RWPE2 (cell line): ENCODE measurements around the gene NPHP4.

Source experiments
- ATAC-seq: fragments of 200-7000 bp; cut with Tn5 transposase; 3 replicates; pipeline ENCODE4 v1.9.1; 2021; ENCODE audit warnings: low read depth
- DNase-seq: peaks from one replicate; pipeline ENCODE4 v3.0.0-alpha.2; 2020; ENCODE audit warnings: low spot score
- H3K27ac ChIP-seq: fragments of 450-650 bp; 2 replicates; pipeline ENCODE4 v1.5.1; 2017; ENCODE audit warnings: mild to moderate bottlenecking; ENCODE audit not compliant: poor library complexity, severe bottlenecking
- H3K27me3 ChIP-seq: fragments of 250-450 bp; sonication (Bioruptor Pico); 2 replicates; pipeline ENCODE4 v1.5.1; 2021; ENCODE audit warnings: mild to moderate bottlenecking, moderate library complexity; ENCODE audit not compliant: insufficient read depth, poor library complexity, severe bottlenecking
- H3K36me3 ChIP-seq: fragments of 250-450 bp; sonication (Bioruptor Pico); 2 replicates; pipeline ENCODE4 v1.5.1; 2020; ENCODE audit warnings: low read depth, mild to moderate bottlenecking, moderate library complexity
- H3K4me1 ChIP-seq: fragments of 250-450 bp; sonication (Bioruptor Pico); 2 replicates; pipeline ENCODE4 v1.5.1; 2021; ENCODE audit warnings: mild to moderate bottlenecking, moderate library complexity; ENCODE audit not compliant: insufficient read depth, poor library complexity, severe bottlenecking
- H3K4me3 ChIP-seq: fragments of 250-450 bp; sonication (Bioruptor Pico); 2 replicates; pipeline ENCODE4 v1.5.1; 2021; ENCODE audit warnings: mild to moderate bottlenecking, moderate library complexity; ENCODE audit not compliant: severe bottlenecking
- H3K9me3 ChIP-seq: fragments of 250-450 bp; sonication (Bioruptor Pico); 2 replicates; pipeline ENCODE4 v1.5.1; 2021; ENCODE audit warnings: mild to moderate bottlenecking, moderate library complexity; ENCODE audit not compliant: severe bottlenecking
- TF ChIP-seq, protein P1 (sequence below): fragments of 450-650 bp; IDR thresholded peaks from one replicate; pipeline ENCODE4 v1.5.1; 2017; ENCODE audit warnings: mild to moderate bottlenecking, moderate library complexity; ENCODE audit not compliant: poor library complexity, severe bottlenecking

The NPHP4 gene

DNA sequence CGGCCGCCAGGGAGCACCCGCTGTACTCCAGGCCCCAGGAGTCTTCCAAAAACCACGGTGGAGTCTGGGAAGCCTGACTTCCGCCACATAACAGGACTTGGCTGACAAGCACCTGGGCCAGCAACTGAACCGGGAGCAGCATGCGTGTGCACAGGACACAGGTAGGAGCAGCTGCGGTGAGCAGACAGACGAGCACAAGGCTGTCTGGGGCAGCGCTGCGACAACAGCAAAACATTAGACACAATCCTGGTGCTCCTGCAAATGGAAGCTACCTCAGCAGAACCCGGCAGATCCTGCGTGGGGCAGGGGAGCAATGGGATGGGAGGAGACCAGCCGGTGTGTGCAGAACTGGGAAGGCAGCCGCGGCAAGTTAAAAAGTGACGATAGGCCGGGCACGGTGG, 80.4 kb downstream of the NPHP4 start:
- ATAC-seq (no peak), DNase-seq (no peak)
- Histone ChIP-seq H3K9me3 (no peaks in the 10 kb centered on the region), H3K27ac (no peak overlapping the region), H3K27me3 (no peaks in the 10 kb centered on the region), H3K36me3 (no peaks in the 10 kb centered on the region), H3K4me1 (no peaks in the 10 kb centered on the region), H3K4me3 (no peak overlapping the region)
- TF ChIP-seq, protein P1, sequence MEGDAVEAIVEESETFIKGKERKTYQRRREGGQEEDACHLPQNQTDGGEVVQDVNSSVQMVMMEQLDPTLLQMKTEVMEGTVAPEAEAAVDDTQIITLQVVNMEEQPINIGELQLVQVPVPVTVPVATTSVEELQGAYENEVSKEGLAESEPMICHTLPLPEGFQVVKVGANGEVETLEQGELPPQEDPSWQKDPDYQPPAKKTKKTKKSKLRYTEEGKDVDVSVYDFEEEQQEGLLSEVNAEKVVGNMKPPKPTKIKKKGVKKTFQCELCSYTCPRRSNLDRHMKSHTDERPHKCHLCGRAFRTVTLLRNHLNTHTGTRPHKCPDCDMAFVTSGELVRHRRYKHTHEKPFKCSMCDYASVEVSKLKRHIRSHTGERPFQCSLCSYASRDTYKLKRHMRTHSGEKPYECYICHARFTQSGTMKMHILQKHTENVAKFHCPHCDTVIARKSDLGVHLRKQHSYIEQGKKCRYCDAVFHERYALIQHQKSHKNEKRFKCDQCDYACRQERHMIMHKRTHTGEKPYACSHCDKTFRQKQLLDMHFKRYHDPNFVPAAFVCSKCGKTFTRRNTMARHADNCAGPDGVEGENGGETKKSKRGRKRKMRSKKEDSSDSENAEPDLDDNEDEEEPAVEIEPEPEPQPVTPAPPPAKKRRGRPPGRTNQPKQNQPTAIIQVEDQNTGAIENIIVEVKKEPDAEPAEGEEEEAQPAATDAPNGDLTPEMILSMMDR, result no peak

DNA sequence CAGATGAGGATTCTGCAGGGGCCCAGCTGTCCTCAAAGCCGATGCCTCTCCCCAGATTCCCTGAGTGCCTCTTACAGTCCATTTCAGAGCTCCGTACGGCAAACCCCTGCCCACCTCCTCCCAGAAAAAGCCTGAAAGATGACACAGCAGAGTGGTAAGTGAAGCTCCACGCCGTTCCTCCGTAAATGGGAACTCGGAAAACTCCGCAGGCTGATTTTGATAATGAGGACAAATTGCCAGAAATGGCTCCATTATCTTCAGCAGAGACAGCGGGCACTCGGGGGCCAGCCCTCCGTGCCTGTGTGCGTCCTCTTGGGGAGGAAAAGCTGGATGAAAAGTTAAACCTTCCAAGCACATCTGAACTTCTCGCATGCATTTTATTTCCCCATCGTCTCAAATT, 81.1 kb downstream of the NPHP4 start:
- TF ChIP-seq, protein P1, result no peak
- no peaks in the 10 kb centered on the region for H3K9me3 ChIP-seq
- H3K36me3 ChIP-seq, result no peaks in the 10 kb centered on the region
- H3K4me3 ChIP-seq, result no peak overlapping the region
- no peaks in the 10 kb centered on the region for H3K27me3 ChIP-seq
- no peaks in the 10 kb centered on the region for H3K4me1 ChIP-seq
- H3K27ac ChIP-seq, result no peak overlapping the region
- DNase-seq (no peak), ATAC-seq (no peak)

DNA sequence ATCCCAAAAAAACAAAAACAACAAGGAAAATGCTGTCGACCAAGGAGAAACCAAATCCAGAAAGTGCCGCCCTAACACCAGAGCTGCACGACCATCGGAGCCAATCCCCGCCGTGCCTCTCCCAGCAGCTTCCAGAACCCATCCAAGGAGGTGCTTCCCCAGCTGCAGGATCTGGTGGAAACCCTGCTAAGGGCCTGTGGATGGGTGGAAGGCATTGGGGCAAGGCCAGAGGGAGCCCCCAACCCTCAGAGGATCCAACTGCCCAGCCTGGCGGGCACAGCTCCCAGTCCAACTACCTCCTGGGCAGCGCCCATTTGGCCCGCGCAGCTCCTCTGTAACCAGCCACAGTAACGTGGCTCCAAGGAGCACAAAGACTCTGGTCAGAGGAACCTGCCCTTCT, 81.6 kb downstream of the NPHP4 start:
- DNase-seq, result no peak
- TF ChIP-seq, protein P1, result no peak

DNA sequence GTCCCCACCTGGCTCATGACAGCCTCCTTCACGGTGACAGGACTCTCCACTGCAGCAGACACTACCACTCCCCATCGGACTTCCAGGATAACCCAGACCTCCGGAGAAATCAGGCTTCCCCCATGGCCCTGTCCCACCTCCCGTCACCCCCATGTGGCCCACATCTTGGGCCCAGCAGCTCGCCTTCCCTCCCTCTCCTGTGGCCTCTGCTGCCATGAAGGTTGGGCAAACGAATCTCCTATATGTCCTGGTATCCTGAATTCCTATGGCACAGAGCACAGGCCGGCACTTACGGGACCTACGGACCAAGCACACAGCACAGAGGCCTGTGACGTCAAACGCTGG, 82.0 kb downstream of the NPHP4 start:
- Histone ChIP-seq H3K9me3 (no peaks in the 10 kb centered on the region), H3K4me3 (no peak overlapping the region), H3K27ac (no peak overlapping the region), H3K27me3 (no peaks in the 10 kb centered on the region), H3K36me3 (no peaks in the 10 kb centered on the region), H3K4me1 (no peaks in the 10 kb centered on the region)
- DNase-seq (no peak), ATAC-seq (no peak)
- TF ChIP-seq, protein P1, result no peak

More for the DNA sequence above, 81.6 kb downstream of the NPHP4 start:
- ATAC-seq, result no peak
- Histone ChIP-seq H3K9me3 (no peaks in the 10 kb centered on the region), H3K27me3 (no peaks in the 10 kb centered on the region), H3K27ac (no peak overlapping the region), H3K4me1 (no peaks in the 10 kb centered on the region), H3K36me3 (no peaks in the 10 kb centered on the region), H3K4me3 (no peak overlapping the region)

DNA sequence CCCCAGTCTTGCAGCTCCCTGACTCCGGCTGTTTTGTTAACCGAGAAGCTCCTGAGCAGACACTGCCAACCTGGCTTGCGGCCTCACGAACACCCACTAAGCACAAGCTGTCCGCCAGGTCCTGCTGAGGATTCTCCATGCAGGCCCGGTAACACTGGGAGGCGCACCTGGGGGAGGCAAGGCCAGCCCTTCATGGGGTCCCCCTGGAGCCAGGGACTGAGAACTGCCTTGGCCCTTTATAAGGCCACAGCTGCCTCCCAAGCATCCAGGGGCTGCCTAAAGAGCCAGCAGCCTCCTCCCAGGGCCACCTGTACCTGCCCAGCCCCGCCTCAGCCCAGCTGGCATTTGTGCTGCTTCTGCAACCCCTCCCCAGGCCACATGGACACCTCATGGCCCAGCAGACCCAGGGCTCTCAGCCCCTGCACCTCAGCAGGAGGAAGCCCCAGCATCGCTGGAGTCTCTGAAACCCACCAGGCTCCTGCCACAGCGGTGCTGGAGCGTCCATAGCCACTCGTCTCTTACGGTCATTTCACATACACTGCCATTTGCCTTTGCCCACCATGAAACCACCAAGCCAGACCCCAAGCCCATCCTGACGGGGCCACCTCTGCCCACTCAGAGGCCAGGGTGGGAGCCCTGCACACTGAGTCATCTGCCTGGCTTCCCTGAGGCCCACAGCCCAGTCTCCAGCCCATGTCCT, 82.5 kb downstream of the NPHP4 start:
- DNase-seq, result no peak
- no peaks in the 10 kb centered on the region for H3K27me3 ChIP-seq
- H3K4me1 ChIP-seq, result no peaks in the 10 kb centered on the region
- H3K4me3 ChIP-seq, result no peak overlapping the region
- no peaks in the 10 kb centered on the region for H3K36me3 ChIP-seq
- ATAC-seq, result no peak
- no peak overlapping the region for H3K27ac ChIP-seq
- TF ChIP-seq, protein P1, result no peak
- H3K9me3 ChIP-seq, result no peaks in the 10 kb centered on the region
